ENCODE results near the gene PIK3R1.
"Not testable (repeated sequence)": the region's sequence is repeated elsewhere in the genome, so short reads cannot be mapped to it uniquely, and the experiment has no call there.

The PIK3R1 gene

DNA sequence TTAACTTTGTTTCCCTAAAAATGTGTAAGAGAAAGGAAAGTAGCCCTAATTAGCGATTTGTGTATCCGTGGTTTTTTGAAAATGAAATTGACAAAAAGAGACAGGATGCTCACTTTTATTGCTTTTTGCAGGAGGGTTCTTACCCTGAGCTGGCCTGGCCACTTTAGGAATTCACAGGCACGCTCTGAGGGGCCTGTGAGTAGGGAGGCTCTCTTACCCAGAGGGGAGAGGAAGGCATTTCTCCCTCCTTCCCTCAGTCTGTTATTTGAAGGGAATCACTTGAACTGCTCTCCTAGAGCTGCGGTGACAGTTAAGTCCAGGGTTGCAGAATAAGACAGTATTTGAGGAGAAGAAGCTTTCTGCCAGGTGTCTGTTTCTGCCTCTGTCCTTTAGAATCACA, 16.7 kb downstream of the PIK3R1 start:
- no peak overlapping the region for H3K9ac ChIP-seq (ENCODE audit: low read length)
- H3K36me3 ChIP-seq (ENCODE audit: control insufficient read depth, insufficient read depth, low read length), result no peaks in the 10 kb centered on the region
- no peaks in the 10 kb centered on the region for H3K9me3 ChIP-seq (ENCODE audit: control insufficient read depth, low read length)
- H3K27me3 ChIP-seq (ENCODE audit: control insufficient read depth, insufficient read depth, low read length), result no peaks in the 10 kb centered on the region
- no peak overlapping the region for H3K4me3 ChIP-seq (ENCODE audit: low read length)
- H3K4me1 ChIP-seq (ENCODE audit: control insufficient read depth, insufficient read depth, low read length), result no peaks in the 10 kb centered on the region

DNA sequence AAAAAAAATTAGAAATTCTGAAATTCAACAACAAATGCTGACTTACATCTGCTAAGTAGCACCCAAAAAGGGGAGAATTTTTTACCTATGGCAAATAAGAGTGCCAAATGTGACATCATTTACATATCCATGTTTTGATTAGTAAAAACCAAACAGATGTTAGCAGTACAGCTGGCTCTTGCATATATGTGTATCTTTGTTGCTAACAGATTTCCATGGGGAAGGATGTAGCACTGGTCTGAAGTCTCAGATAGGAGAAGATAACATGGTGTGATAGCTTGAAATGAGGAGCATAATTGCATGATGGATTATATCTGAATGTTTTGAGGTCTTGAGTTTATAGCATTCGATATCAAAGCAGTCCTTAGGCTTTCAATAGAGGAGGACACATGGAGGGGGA, 17.5 kb downstream of the PIK3R1 start:
- Histone ChIP-seq H3K4me3 (ENCODE audit: low read length) (no peak overlapping the region), H3K4me1 (ENCODE audit: control insufficient read depth, insufficient read depth, low read length) (no peaks in the 10 kb centered on the region), H3K9ac (ENCODE audit: low read length) (no peak overlapping the region), H3K36me3 (ENCODE audit: control insufficient read depth, insufficient read depth, low read length) (no peaks in the 10 kb centered on the region), H3K27me3 (ENCODE audit: control insufficient read depth, insufficient read depth, low read length) (no peaks in the 10 kb centered on the region), H3K9me3 (ENCODE audit: control insufficient read depth, low read length) (no peaks in the 10 kb centered on the region)

DNA sequence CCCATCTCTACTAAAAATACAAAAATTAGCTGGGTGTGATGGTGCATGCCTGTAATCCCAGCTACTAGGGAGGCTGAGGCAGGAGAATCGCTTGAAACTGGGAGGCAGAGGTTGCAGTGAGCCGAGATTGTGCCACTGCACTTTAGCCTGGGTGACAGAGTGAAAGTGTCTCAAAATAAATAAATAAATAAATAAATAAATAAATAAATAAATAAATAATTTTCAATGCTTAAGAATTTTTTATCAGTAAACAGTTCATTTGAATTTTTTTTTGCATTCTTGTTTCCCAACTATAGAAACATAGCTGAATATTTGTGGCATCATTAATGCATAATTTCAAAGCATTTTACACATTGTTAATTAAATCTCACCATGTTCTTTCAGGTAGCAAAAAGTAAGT, 19.7 kb downstream of the PIK3R1 start:
- H3K4me1 ChIP-seq (ENCODE audit: control insufficient read depth, insufficient read depth, low read length); H3K9ac ChIP-seq (ENCODE audit: low read length); H3K9me3 ChIP-seq (ENCODE audit: control insufficient read depth, low read length); H3K27me3 ChIP-seq (ENCODE audit: control insufficient read depth, insufficient read depth, low read length); H3K36me3 ChIP-seq (ENCODE audit: control insufficient read depth, insufficient read depth, low read length); H3K4me3 ChIP-seq (ENCODE audit: low read length): not testable (repeated sequence)

DNA sequence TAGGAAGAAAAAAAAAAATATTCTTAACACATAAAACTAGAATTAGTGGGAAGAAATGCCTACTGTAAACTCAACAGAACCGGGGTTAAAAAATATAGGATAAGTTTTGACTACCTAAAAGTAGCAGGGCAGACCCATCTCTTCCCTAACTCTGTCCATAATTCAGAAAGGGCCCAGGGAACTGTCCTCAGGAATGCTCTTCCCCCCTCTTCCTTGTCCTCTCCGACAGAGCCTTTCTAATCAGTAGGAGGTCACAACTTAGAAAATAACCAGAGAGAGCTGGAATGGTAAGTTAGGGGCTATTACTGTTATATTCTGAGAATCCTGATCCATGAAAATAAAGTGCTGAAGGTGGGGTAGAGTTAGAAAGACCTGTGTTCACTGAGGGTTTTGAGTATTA, 22.2 kb downstream of the PIK3R1 start:
- H3K36me3 ChIP-seq (ENCODE audit: control insufficient read depth, insufficient read depth, low read length), result no peaks in the 10 kb centered on the region
- no peaks in the 10 kb centered on the region for H3K9me3 ChIP-seq (ENCODE audit: control insufficient read depth, low read length)
- H3K4me3 ChIP-seq (ENCODE audit: low read length), result no peak overlapping the region
- no peaks in the 10 kb centered on the region for H3K27me3 ChIP-seq (ENCODE audit: control insufficient read depth, insufficient read depth, low read length)
- H3K9ac ChIP-seq (ENCODE audit: low read length), result no peak overlapping the region
- H3K4me1 ChIP-seq (ENCODE audit: control insufficient read depth, insufficient read depth, low read length), result no peaks in the 10 kb centered on the region

DNA sequence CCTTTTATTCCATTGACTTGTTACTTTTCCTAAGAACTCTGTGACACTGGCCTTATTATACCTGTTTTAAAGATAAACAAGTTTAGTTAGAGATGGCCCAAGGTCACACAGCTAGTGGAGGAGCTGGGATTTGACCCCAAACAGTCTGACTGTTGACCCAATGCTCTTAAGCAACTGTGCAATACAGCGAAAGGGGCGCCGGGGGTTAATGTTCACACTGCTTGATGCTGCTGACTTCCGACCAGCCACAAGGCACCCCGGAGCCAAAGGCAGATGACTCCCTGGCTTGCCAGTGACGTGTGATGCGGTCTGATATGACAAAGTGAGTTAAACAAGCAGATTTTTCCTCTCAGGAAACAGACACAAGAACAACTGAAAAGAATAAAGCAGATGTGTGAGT, 23.9 kb downstream of the PIK3R1 start:
- H3K4me3 ChIP-seq (ENCODE audit: low read length), result no peak overlapping the region
- H3K27me3 ChIP-seq (ENCODE audit: control insufficient read depth, insufficient read depth, low read length), result no peaks in the 10 kb centered on the region
- no peak overlapping the region for H3K9ac ChIP-seq (ENCODE audit: low read length)
- no peaks in the 10 kb centered on the region for H3K9me3 ChIP-seq (ENCODE audit: control insufficient read depth, low read length)
- H3K36me3 ChIP-seq (ENCODE audit: control insufficient read depth, insufficient read depth, low read length), result no peaks in the 10 kb centered on the region
- no peaks in the 10 kb centered on the region for H3K4me1 ChIP-seq (ENCODE audit: control insufficient read depth, insufficient read depth, low read length)

DNA sequence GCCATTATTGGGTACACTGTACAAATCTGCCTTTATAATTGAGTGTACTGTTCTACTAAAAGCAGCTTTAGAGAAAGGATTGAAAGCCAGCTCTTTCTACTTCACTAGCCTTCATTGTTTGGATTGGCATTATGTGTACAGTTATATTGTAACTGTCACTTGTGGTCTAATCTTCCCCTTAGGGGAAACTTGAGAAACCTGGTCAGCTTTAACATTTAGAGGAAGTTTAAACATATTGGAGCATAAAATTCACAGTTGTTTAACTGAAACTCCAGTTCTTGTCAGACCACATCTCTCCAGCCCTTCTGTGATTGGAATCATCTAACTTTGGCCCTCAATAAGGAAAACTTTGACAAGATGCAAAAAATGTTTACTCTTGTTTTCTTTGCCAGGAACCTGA, 24.6 kb downstream of the PIK3R1 start:
- Histone ChIP-seq H3K9me3 (ENCODE audit: control insufficient read depth, low read length) (no peaks in the 10 kb centered on the region), H3K27me3 (ENCODE audit: control insufficient read depth, insufficient read depth, low read length) (no peaks in the 10 kb centered on the region), H3K9ac (ENCODE audit: low read length) (no peak overlapping the region), H3K4me3 (ENCODE audit: low read length) (no peak overlapping the region), H3K36me3 (ENCODE audit: control insufficient read depth, insufficient read depth, low read length) (no peaks in the 10 kb centered on the region), H3K4me1 (ENCODE audit: control insufficient read depth, insufficient read depth, low read length) (no peaks in the 10 kb centered on the region)

DNA sequence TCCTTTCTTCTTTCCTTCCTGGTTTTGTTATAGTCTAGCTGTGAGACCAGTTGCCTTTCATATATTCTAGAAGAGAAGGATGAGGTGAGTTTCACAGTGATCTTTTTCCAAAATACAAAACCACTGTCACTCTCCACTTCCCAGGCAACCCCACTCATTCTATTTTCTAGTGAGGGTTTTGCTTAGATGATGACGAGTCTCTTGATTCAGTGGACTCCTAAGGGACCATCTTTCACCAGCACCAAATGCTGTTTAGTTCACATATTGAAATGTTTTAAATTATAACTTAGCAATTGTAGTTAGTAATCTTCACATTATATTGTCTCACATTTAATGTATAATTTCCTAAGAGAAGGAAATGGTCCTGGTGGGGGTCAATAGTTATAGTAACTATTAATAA, 25.2 kb downstream of the PIK3R1 start:
- no peak overlapping the region for H3K9ac ChIP-seq (ENCODE audit: low read length)
- H3K27me3 ChIP-seq (ENCODE audit: control insufficient read depth, insufficient read depth, low read length), result no peaks in the 10 kb centered on the region
- no peaks in the 10 kb centered on the region for H3K9me3 ChIP-seq (ENCODE audit: control insufficient read depth, low read length)
- no peaks in the 10 kb centered on the region for H3K36me3 ChIP-seq (ENCODE audit: control insufficient read depth, insufficient read depth, low read length)
- H3K4me1 ChIP-seq (ENCODE audit: control insufficient read depth, insufficient read depth, low read length), result no peaks in the 10 kb centered on the region
- no peak overlapping the region for H3K4me3 ChIP-seq (ENCODE audit: low read length)

DNA sequence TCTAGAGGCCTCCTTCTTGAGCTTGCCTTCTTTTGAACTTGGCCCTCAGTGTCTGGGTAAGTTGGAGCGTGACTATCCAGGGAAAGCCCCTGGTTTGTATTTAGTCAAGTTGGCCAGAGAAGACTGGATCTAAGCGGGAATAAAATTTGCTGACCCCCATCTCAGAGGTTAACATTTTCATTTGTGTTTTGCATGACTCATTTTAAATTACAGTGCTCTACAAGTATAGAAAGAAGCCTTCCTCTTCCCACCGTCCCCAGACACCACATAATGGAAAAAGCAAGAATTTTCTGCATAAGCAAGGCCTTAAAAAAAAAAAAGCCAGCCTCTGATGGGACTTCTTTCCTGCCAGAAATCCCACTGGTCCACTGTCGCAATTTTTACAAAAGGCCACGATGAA, 27.2 kb downstream of the PIK3R1 start:
- no peaks in the 10 kb centered on the region for H3K9me3 ChIP-seq (ENCODE audit: control insufficient read depth, low read length)
- H3K9ac ChIP-seq (ENCODE audit: low read length), result no peak overlapping the region
- H3K27me3 ChIP-seq (ENCODE audit: control insufficient read depth, insufficient read depth, low read length), result no peaks in the 10 kb centered on the region
- H3K36me3 ChIP-seq (ENCODE audit: control insufficient read depth, insufficient read depth, low read length), result no peaks in the 10 kb centered on the region
- H3K4me1 ChIP-seq (ENCODE audit: control insufficient read depth, insufficient read depth, low read length), result no peaks in the 10 kb centered on the region
- no peak overlapping the region for H3K4me3 ChIP-seq (ENCODE audit: low read length)

DNA sequence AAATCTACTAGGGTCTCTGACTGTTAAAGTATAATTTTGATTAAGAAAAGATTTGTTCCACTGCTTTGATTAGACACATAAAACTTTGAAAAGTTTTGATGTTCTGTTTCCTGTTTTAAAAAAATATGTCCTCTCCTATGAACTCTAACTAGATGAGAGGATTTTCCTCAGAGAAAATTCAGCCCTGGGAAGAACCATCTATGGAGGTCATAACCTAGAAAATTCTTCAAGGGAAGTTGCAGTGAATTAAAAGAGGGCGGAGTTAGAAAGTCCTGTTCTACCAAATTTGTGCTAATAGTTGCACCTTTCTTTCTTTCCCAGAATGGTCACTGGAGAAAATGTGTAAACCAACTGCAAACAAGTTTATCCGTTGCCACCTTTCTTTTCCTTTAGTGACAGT, 27.7 kb downstream of the PIK3R1 start:
- Histone ChIP-seq H3K4me1 (ENCODE audit: control insufficient read depth, insufficient read depth, low read length) (no peaks in the 10 kb centered on the region), H3K36me3 (ENCODE audit: control insufficient read depth, insufficient read depth, low read length) (no peaks in the 10 kb centered on the region), H3K4me3 (ENCODE audit: low read length) (no peak overlapping the region), H3K9me3 (ENCODE audit: control insufficient read depth, low read length) (no peaks in the 10 kb centered on the region), H3K27me3 (ENCODE audit: control insufficient read depth, insufficient read depth, low read length) (no peaks in the 10 kb centered on the region), H3K9ac (ENCODE audit: low read length) (no peak overlapping the region)

DNA sequence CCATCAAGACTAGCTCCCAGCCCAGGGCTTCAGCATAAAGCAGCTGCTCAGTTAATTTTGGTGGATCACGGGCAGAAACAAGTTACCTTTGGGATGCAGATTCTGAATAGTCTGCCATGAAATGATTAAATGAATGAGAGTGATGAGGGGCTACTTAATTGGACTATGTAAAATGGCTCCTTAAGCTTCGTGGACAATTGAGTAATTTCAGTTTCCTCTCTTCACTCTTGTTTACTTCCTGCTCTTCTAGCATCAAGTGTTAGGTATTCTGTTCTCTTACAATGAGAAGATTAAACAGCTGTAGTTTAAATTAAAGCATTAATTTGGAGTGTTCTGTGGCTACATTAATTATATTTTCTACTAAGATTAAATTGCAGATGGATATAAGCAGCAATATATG, 28.1 kb downstream of the PIK3R1 start:
- no peak overlapping the region for H3K9ac ChIP-seq (ENCODE audit: low read length)
- H3K4me1 ChIP-seq (ENCODE audit: control insufficient read depth, insufficient read depth, low read length), result peaks cover 2% of the 10 kb centered on the region
- no peaks in the 10 kb centered on the region for H3K36me3 ChIP-seq (ENCODE audit: control insufficient read depth, insufficient read depth, low read length)
- H3K9me3 ChIP-seq (ENCODE audit: control insufficient read depth, low read length), result no peaks in the 10 kb centered on the region
- H3K4me3 ChIP-seq (ENCODE audit: low read length), result no peak overlapping the region
- no peaks in the 10 kb centered on the region for H3K27me3 ChIP-seq (ENCODE audit: control insufficient read depth, insufficient read depth, low read length)

DNA sequence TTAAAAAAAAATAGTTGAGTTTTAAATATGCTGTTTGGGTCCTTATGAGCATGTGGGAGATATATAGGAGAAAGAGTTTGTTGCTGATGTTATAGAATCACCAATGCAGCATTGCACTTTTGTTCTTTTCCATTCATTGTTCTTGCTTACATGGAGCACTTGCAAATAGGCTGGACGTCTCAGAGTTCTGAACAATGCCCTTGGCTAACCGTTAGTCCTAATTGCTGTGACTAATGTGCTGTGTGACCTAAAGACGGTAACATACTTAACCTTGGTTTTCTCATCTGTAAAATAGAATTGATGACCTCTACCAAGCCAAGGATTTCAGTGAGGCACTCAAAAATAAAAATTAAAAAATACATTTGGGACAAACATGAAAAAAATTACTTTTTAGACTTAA, 29.8 kb downstream of the PIK3R1 start:
- H3K4me3 ChIP-seq (ENCODE audit: low read length), result no peak overlapping the region

DNA sequence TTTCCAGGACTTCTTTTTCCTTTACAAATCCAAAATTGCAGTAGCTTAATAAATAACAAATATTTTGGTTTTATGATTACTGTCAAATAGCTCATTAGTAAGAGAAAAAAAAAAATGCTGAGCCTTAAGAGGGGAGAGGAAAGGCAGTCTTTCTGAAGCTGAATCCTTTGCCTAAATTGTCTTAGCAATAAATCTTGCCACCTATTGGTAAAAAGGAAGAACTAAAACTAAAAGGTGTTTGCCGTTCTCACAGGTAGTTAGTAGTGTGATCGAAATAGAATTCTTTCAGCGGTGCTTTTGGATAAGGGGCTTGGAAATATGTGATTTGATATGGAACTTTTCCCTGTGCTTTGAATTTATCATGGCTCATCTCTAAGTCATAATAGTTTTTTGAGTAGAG, 31.2 kb downstream of the PIK3R1 start:
- Histone ChIP-seq H3K9ac (ENCODE audit: low read length) (no peak overlapping the region), H3K27me3 (ENCODE audit: control insufficient read depth, insufficient read depth, low read length) (no peaks in the 10 kb centered on the region), H3K4me3 (ENCODE audit: low read length) (no peak overlapping the region), H3K9me3 (ENCODE audit: control insufficient read depth, low read length) (no peaks in the 10 kb centered on the region), H3K36me3 (ENCODE audit: control insufficient read depth, insufficient read depth, low read length) (no peaks in the 10 kb centered on the region), H3K4me1 (ENCODE audit: control insufficient read depth, insufficient read depth, low read length) (peaks cover 20% of the 10 kb centered on the region)

More for the DNA sequence above, 29.8 kb downstream of the PIK3R1 start:
- Histone ChIP-seq H3K36me3 (ENCODE audit: control insufficient read depth, insufficient read depth, low read length) (no peaks in the 10 kb centered on the region), H3K9ac (ENCODE audit: low read length) (no peak overlapping the region), H3K9me3 (ENCODE audit: control insufficient read depth, low read length) (no peaks in the 10 kb centered on the region), H3K4me1 (ENCODE audit: control insufficient read depth, insufficient read depth, low read length) (peaks cover 12% of the 10 kb centered on the region), H3K27me3 (ENCODE audit: control insufficient read depth, insufficient read depth, low read length) (no peaks in the 10 kb centered on the region)

DNA sequence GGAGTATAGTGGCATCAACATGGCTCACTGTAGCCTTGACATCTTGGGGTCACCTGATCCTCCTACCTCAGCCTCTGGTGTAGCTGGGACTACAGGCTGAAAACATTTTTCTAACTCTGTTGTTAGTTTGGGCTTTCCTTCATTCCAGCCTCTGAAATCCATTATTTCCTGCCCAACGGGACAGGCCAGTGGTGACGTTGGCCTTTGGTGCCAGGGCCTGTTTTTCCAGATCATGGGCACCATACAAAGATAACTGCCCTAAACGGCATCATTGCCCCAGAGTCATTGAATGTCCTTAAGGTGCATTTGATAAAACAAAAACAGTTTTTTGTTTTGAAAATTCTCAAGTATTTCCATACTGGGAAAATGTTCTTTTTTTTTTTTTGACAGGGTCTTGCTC, 32.1 kb downstream of the PIK3R1 start:
- no peaks in the 10 kb centered on the region for H3K36me3 ChIP-seq (ENCODE audit: control insufficient read depth, insufficient read depth, low read length)
- no peaks in the 10 kb centered on the region for H3K27me3 ChIP-seq (ENCODE audit: control insufficient read depth, insufficient read depth, low read length)
- H3K9me3 ChIP-seq (ENCODE audit: control insufficient read depth, low read length), result no peaks in the 10 kb centered on the region
- H3K4me1 ChIP-seq (ENCODE audit: control insufficient read depth, insufficient read depth, low read length), result peaks cover 24% of the 10 kb centered on the region
- no peak overlapping the region for H3K9ac ChIP-seq (ENCODE audit: low read length)
- no peak overlapping the region for H3K4me3 ChIP-seq (ENCODE audit: low read length)

Data from mucosa of stomach (tissue), 1 donor.